Fibroblast of mammary gland (primary cell): ENCODE measurements around the gene PIK3CD.

Experiments used
- DNase-seq: peaks from one replicate; pipeline ENCODE4 v3.0.0-alpha.2; 2010; ENCODE audit warnings: low read depth
- H3K4me3 ChIP-seq: 2 replicates; pipeline ENCODE4 v1.5.1; 2011; ENCODE audit warnings: low read depth, mild to moderate bottlenecking, low read length, moderate library complexity; ENCODE audit not compliant: control insufficient read depth
- CTCF ChIP-seq: conservative IDR thresholded peaks from 2 replicates; pipeline ENCODE4 v1.5.1; 2011; ENCODE audit warnings: low read depth, low read length, inconsistent platforms; ENCODE audit not compliant: control insufficient read depth, insufficient read depth

Gene PIK3CD

GRCh38 chr1:9651565-9652378 is at the start of gene PIK3CD:
Gene PIK3CD (plus strand): TSS chr1:9651731. CDS start chr1:9710456, 58,725 bp downstream.
- DNase-seq, result peak; percentile 22
- H3K4me3 ChIP-seq, result peak within 1 kb of the TSS; percentile 21
- TF ChIP-seq CTCF, result no peak

- no peak for DNase-seq
- no peak overlapping the region for H3K4me3 ChIP-seq
- TF ChIP-seq CTCF, result no peak
These were observed 49.4 kb upstream of the PIK3CD start for GRCh38 chr1:9601942-9602793.

- no peak for TF ChIP-seq CTCF
- H3K4me3 ChIP-seq, result no peak overlapping the region
- no peak for DNase-seq
These were observed 48.8 kb upstream of the PIK3CD start for GRCh38 chr1:9602794-9603167.

- no peak for DNase-seq
- TF ChIP-seq CTCF, result no peak
- no peak overlapping the region for H3K4me3 ChIP-seq
These were observed 48.2 kb upstream of the PIK3CD start for GRCh38 chr1:9603307-9603706.

GRCh38 chr1:9603766-9604753 is 47.5 kb upstream of the PIK3CD start:
- no peak for DNase-seq
- no peak overlapping the region for H3K4me3 ChIP-seq
- no peak for TF ChIP-seq CTCF

- H3K4me3 ChIP-seq, result no peak overlapping the region
- DNase-seq, result no peak
- TF ChIP-seq CTCF, result no peak
These were observed 46.7 kb upstream of the PIK3CD start for GRCh38 chr1:9604836-9605235.
